HPDE6-E6E7 (cell line): Measurements from ENCODE around the gene OR2T2.
"Not testable (repeated sequence)": the region's sequence is repeated elsewhere in the genome, so short reads cannot be mapped to it uniquely, and the experiment has no call there.

Experiments used
- DNase-seq: peaks from one replicate; pipeline ENCODE4 v3.0.0; 2011; ENCODE audit warnings: missing footprints; ENCODE audit errors: extremely low spot score

The OR2T2 gene

GRCh38 chr1:248450466-248451145 lies 5.2 kb downstream of the OR2T2 start:
- not testable (repeated sequence) for DNase-seq

- not testable (repeated sequence) for DNase-seq
Observed at GRCh38 chr1:248453619-248454018, 8.2 kb downstream of the OR2T2 start.

DNA sequence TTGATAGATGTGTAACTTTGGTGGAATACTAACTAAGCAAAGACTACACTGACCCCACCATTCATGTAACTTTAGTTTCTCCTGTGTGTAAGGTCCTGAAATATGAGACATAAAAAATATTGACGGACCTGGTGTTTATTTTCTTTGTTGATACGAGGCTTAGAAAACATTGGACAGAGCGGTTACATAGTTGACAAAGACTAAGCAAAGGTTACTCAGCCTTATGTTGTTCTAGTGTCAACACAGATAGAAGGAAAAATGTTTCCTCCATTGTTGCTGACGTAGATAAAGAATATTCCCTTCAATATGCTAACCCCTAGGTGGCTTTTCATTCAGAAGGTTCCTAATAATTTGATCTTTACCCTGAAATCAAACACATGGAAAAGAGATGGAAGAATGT lies 9.6 kb downstream of the OR2T2 start:
- DNase-seq = not testable (repeated sequence)

- DNase-seq = not testable (repeated sequence)
Observed at GRCh38 chr1:248456635-248457034, 11.2 kb downstream of the OR2T2 start.

DNA sequence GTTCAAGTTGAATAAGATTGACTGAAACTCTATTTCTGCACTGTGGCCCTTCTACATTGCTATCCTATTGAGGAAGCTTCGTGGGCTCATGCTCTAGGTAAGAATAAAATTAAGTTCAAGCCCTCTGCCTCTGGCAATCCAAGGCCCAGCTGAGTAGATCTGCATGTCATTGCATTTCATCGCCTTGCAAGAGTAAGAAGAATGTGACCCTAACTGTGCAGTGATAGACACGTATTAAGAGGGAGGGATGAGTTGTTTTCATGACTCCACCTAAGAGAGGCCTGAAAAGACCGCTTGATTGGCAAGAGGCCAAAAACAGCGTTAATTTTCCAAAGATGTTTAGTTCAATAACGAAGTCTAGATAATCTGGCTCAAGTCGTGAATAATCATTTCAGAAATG lies 13.7 kb downstream of the OR2T2 start:
- DNase-seq = not testable (repeated sequence)

GRCh38 chr1:248471154-248471553 lies 25.7 kb downstream of the OR2T2 start:
- no peak for DNase-seq

DNA sequence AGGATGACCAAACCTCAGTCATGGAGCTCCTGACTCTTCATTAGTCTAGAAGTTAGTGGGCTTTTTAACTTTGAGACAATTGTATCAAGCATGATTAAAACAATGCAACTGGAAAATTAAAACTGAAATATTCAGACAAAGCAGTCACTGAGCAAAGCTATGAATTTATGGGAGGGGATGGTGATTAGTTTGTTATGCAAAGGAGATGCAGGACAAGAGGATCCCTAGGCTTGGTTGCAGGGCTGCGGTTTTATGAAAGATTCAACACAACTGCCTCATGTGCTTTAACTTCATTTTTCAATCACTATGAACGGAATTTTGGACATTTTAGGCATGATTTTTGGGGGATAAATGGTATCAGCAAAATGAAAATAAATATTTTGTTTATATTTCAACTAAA lies 26.7 kb downstream of the OR2T2 start:
- DNase-seq = not testable (repeated sequence)

DNA sequence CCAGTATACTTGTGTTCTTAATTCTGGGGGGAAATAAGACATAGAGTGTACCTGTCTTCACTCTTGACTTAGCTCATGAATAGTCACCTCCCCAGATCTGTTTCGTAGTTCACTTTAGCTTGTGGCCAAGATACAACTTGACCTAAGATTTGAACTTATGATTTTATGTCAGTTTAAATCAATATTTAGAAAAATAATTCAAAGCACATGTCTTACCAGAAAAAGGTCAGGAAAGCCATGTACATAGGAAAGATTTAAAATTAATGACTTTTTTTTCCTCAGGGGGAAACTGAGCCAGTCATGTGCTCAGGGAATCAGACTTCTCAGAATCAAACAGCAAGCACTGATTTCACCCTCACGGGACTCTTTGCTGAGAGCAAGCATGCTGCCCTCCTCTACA lies 27.6 kb downstream of the OR2T2 start, which contains the start of gene OR2T3:
OR2T3 (plus strand) TSS at position 301 of the 400 bp plus-strand sequence; CDS start at position 301, 0 bp downstream.
- not testable (repeated sequence) for DNase-seq

- DNase-seq = not testable (repeated sequence)
Observed at GRCh38 chr1:248475660-248476059, 30.2 kb downstream of the OR2T2 start.

- not testable (repeated sequence) for DNase-seq
Observed at GRCh38 chr1:248481686-248482579, 36.5 kb downstream of the OR2T2 start.

DNA sequence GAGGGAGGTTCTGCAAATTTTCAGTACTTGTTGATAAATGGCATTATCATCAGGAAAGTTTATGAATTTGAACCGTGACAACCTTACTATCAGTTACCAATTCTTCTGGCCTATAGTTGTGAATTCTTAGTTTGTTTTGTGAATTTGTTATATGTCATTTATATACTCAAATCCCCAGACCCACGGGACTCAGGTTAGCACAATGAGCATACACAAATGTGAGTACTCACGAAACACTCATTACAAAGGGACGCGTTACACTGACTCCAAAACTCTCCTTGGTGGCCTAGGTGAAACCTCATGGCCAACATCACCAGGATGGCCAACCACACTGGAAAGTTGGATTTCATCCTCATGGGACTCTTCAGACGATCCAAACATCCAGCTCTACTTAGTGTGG lies 42.9 kb downstream of the OR2T2 start, which contains the start of gene OR2T5:
OR2T5 (plus strand) TSS at position 301 of the 400 bp plus-strand sequence; CDS start at position 301, 0 bp downstream.
- not testable (repeated sequence) for DNase-seq

GRCh38 chr1:248496661-248497060 lies 51.2 kb downstream of the OR2T2 start:
- not testable (repeated sequence) for DNase-seq

DNA sequence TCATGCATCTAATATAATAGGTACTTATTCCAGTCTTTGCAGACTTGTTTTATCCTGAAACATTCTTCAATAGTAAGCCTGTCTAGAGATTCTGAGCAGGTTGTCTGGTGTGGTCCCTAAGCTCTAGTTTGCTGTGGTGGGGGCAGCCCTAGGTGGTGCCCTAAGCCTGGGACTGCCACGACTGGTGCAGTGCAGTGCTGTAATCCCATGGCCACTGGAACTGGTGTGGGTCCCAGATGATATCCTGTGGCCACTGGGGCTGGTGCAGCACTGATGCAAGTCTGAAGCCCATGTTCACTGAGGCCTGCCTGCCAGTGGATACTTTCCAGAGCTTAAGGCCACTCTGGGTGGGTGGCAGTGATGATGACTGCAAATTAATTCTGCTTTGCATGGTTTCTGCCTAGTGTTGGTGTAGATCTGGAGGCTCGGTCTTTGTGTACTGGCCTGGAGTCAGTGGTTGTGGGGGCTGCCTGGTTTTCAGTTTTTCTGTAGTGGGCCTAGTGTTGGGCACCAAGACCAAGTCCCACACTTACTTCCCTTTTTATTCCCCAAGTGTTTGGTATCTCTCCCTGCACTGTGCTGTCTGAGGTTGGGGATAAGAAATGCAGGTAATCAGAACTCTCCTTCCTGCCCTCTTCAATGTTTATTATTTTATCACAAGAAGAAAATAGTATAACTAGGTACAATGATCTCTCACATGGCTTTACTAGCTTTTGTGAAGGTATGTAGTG lies 55.0 kb downstream of the OR2T2 start:
- DNase-seq = not testable (repeated sequence)
